ENCODE data around the gene SMYD3. TPM values are rescaled to one million over a fixed set of nuclear protein-coding genes. Genes with fewer than 3 reads are reported as not detected.

Gene SMYD3
- total RNA-seq, 1 donor from 2014 or later = 24.2 TPM

DNA sequence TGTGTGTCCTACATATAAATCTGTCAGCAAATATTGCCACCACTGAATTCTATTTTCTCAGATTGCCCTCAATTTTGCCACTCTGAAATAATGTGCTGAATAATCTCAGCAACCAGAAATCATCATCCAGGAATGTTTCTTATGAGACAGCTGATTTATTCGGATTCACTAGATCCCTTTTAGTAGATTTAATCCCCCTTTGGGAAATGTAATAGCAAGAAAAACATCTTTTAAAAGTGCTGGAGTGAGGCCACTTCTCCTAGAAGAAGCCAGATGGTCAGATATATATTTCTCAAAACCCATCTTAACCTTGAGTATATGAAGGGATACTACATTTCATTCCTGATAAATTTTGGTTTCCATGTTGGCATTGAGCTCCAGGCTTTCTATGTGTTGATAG lies 327.7 kb downstream of the SMYD3 start:
- Mint-ChIP-seq H3K27me3 (ENCODE audit: low read depth) (no peaks in the 10 kb centered on the region), H3K4me3 (no peak overlapping the region), H3K4me1 (peaks cover 7% of the 10 kb centered on the region), H3K27ac (ENCODE audit: unreplicated experiment) (no peak overlapping the region), H3K36me3 (ENCODE audit: low read depth) (no peaks in the 10 kb centered on the region), H3K9me3 (no peaks in the 10 kb centered on the region)
- DNase-seq (ENCODE audit: low read depth, low spot score) = no peak
- TF ChIP-seq, protein P1, sequence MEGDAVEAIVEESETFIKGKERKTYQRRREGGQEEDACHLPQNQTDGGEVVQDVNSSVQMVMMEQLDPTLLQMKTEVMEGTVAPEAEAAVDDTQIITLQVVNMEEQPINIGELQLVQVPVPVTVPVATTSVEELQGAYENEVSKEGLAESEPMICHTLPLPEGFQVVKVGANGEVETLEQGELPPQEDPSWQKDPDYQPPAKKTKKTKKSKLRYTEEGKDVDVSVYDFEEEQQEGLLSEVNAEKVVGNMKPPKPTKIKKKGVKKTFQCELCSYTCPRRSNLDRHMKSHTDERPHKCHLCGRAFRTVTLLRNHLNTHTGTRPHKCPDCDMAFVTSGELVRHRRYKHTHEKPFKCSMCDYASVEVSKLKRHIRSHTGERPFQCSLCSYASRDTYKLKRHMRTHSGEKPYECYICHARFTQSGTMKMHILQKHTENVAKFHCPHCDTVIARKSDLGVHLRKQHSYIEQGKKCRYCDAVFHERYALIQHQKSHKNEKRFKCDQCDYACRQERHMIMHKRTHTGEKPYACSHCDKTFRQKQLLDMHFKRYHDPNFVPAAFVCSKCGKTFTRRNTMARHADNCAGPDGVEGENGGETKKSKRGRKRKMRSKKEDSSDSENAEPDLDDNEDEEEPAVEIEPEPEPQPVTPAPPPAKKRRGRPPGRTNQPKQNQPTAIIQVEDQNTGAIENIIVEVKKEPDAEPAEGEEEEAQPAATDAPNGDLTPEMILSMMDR (conservative IDR thresholded peaks at IDR 0.05) = no peak

DNA sequence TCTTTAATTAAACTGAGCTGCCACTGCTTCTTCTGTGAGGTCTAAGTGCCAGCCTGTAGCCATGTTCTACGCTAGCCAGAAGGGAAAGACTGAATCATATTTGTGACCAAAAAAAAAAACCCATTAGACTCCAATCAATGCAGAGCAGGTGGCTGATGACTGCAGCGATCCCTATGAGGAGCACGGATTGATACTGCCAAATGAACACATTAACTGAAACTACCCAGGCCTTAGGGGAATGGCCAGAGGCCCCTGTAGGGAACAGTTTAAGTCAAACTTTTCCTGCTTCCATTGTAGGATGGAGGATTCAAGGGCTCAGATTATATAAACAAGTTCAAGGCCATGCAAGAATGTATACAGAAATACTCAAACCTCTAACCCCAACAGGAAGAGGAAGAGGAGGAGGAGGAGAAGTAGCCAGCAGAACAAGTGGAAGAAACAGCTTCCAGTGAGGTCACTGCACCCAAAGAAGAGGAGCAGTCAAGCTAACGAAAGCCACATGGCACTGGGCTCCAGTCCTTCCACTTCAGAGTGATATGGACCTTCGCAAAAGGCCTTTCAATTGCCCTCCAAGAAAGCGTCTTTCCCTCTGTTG lies 328.3 kb downstream of the SMYD3 start:
- Mint-ChIP-seq H3K4me1 (peaks cover 7% of the 10 kb centered on the region), H3K9me3 (no peaks in the 10 kb centered on the region), H3K36me3 (ENCODE audit: low read depth) (no peaks in the 10 kb centered on the region), H3K27me3 (ENCODE audit: low read depth) (no peaks in the 10 kb centered on the region), H3K4me3 (no peak overlapping the region), H3K27ac (ENCODE audit: unreplicated experiment) (no peak overlapping the region)
- DNase-seq (ENCODE audit: low read depth, low spot score) = no peak
- TF ChIP-seq, protein P1 (conservative IDR thresholded peaks at IDR 0.05) = no peak

DNA sequence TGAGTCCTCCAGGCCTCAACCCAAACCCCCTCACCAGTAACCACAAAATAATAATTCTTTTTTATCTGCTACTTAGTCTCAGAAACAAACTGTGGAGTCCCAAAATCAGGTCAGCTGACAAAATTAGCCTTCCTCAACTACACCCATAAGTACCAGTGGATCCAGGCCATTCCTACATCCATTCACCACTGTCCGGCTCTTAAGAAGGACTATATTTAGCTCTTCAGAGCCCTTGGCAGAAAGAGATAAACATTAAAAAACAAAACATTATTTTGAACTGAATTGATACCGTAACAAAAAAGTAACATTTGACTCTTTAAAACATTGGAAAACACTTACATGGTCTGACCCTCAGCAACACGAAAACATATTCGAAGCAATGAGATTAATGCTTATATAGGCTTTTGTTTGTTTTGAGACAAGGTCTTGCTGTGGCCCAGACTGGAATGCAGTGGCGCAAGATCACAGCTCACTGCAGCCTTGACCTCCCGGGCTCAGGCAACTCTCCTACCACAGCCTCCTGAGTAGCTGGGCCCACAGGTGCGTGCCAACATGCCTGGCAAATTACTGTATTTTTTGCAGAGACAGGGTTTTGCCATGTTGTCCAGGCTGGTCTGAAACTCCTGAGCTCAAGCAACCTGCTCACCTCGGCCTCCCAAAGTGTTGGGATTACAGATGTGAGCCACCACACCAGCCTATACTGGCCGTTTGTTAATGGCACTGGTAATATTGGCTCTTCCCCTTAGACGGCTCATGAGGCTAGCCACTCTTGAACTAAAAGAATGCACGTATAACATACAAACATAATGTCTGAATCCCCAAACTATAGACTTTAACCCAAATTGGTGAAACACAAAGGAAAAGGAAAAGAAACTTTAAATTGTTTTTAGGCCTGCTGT lies 330.7 kb downstream of the SMYD3 start:
- DNase-seq (ENCODE audit: low read depth, low spot score) = no peak
- TF ChIP-seq, protein P1 (conservative IDR thresholded peaks at IDR 0.05) = no peak
- H3K4me1 Mint-ChIP-seq = peaks cover 7% of the 10 kb centered on the region
- H3K27ac Mint-ChIP-seq (ENCODE audit: unreplicated experiment) = no peak overlapping the region
- H3K27me3 Mint-ChIP-seq (ENCODE audit: low read depth) = no peaks in the 10 kb centered on the region
- H3K36me3 Mint-ChIP-seq (ENCODE audit: low read depth) = no peaks in the 10 kb centered on the region
- no peak overlapping the region for H3K4me3 Mint-ChIP-seq
- H3K9me3 Mint-ChIP-seq = peaks cover 3% of the 10 kb centered on the region

DNA sequence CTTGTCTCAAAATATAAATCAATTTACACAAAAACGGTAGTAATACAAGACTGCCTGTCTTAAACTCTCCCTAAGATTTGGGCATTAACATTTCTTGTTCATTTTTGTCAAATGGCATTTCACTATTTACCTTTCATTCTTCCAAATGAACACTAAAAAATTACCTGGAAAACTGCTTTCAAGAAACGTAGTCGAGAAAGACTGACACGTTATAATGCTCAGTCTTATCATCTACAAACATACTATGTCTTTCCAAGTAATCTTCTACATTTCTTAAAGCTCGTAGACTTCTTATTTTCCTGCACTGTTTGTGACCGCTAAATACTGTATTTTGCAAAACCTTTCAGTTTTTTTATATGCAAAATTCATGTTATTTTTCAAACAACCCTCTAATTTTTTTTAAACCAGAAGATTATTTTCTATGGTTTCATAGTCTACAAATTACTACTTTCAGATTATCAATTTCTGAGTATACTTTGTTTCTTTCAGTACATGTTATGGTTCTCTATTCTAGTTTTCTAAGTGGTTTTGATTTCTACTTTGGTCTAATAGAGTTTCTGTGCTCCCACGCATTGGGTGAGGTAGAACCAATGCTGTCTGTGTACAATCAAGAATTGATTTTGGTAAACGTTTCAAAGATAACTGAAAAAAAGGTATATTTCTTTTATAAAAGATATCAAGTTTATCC lies 336.4 kb downstream of the SMYD3 start:
- Mint-ChIP-seq H3K4me1 (no peaks in the 10 kb centered on the region), H3K9me3 (peaks cover 3% of the 10 kb centered on the region), H3K4me3 (no peak overlapping the region), H3K27me3 (ENCODE audit: low read depth) (no peaks in the 10 kb centered on the region), H3K27ac (ENCODE audit: unreplicated experiment) (no peak overlapping the region), H3K36me3 (ENCODE audit: low read depth) (no peaks in the 10 kb centered on the region)
- TF ChIP-seq, protein P1 (conservative IDR thresholded peaks at IDR 0.05) = no peak
- no peak for DNase-seq (ENCODE audit: low read depth, low spot score)

DNA sequence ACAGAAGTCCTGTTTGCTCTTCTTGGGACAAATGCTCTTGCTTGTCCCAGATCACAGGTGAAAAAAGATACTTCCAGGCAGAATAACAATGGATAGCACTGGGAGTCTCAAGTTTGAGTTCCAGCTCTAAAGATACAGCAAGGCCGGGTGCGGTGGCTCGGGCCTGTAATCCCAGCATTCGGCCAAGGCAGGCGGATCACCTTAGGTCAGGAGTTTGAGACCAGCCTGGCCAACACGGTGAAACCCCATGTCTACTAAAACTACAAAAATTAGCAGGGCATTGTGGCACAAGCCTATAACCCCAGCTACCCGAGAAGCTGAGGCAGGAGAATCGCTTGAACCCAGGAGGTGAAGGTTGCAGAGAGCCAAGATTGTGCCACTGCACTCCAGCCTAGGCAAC lies 337.6 kb downstream of the SMYD3 start:
- no peaks in the 10 kb centered on the region for H3K36me3 Mint-ChIP-seq (ENCODE audit: low read depth)
- no peak overlapping the region for H3K27ac Mint-ChIP-seq (ENCODE audit: unreplicated experiment)
- DNase-seq (ENCODE audit: low read depth, low spot score) = no peak
- peaks cover 3% of the 10 kb centered on the region for H3K9me3 Mint-ChIP-seq
- H3K4me1 Mint-ChIP-seq = no peaks in the 10 kb centered on the region
- no peak overlapping the region for H3K4me3 Mint-ChIP-seq
- no peaks in the 10 kb centered on the region for H3K27me3 Mint-ChIP-seq (ENCODE audit: low read depth)
- TF ChIP-seq, protein P1 (conservative IDR thresholded peaks at IDR 0.05) = no peak
